GM21825 (cell line): Measurements from ENCODE around the gene FOXR1.
"Not testable (repeated sequence)": the region's sequence is repeated elsewhere in the genome, so short reads cannot be mapped to it uniquely, and the experiment has no call there.

ENCODE experiments used
- ATAC-seq: cut with Tn5 transposase; IDR thresholded peaks from one replicate; pipeline ENCODE4 v1.9.1; 2021; ENCODE audit warnings: mild to moderate bottlenecking, moderate library complexity; ENCODE audit not compliant: unreplicated experiment

Gene FOXR1

GRCh38 chr11:118939953-118940598, 31.5 kb upstream of the FOXR1 start:
- ATAC-seq, result no peak

GRCh38 chr11:118947091-118947490, 24.5 kb upstream of the FOXR1 start:
- no peak for ATAC-seq

GRCh38 chr11:118948000-118948399, 23.6 kb upstream of the FOXR1 start:
- ATAC-seq, result no peak

- ATAC-seq, result no peak
Observed at GRCh38 chr11:118953265-118953664, 18.3 kb upstream of the FOXR1 start.

GRCh38 chr11:118953976-118954375, 17.6 kb upstream of the FOXR1 start:
- ATAC-seq, result not testable (repeated sequence)

GRCh38 chr11:118956094-118956846, 15.3 kb upstream of the FOXR1 start, which contains the start of gene UPK2:
Gene UPK2, plus strand, starts transcription at chr11:118956298. Its CDS starts 53 bp downstream, at chr11:118956351.
- ATAC-seq, result peak; percentile 68

- ATAC-seq, result no peak
Observed at GRCh38 chr11:118956847-118957469, 14.6 kb upstream of the FOXR1 start.

- ATAC-seq, result no peak
Observed at GRCh38 chr11:118957549-118957948, 14.0 kb upstream of the FOXR1 start.

- no peak for ATAC-seq
Observed at GRCh38 chr11:118957968-118958367, 13.6 kb upstream of the FOXR1 start.

GRCh38 chr11:118958577-118958976, 13.0 kb upstream of the FOXR1 start:
- ATAC-seq, result no peak

GRCh38 chr11:118961189-118961588, 10.4 kb upstream of the FOXR1 start:
- ATAC-seq, result no peak

GRCh38 chr11:118961591-118961990, 10.0 kb upstream of the FOXR1 start:
- ATAC-seq, result no peak

GRCh38 chr11:118969508-118969907, 2.1 kb upstream of the FOXR1 start:
- not testable (repeated sequence) for ATAC-seq

- no peak for ATAC-seq
Observed at GRCh38 chr11:118973985-118974384, 2.4 kb downstream of the FOXR1 start.

- ATAC-seq, result no peak
Observed at GRCh38 chr11:118975771-118976709, 4.5 kb downstream of the FOXR1 start.

GRCh38 chr11:118979434-118979833, 7.9 kb downstream of the FOXR1 start:
- ATAC-seq, result no peak

GRCh38 chr11:118980191-118980881, 8.8 kb downstream of the FOXR1 start:
- ATAC-seq, result no peak

GRCh38 chr11:118984337-118984736, 12.8 kb downstream of the FOXR1 start:
- not testable (repeated sequence) for ATAC-seq

GRCh38 chr11:118984825-118985224, 13.3 kb downstream of the FOXR1 start:
- ATAC-seq, result no peak

- ATAC-seq, result no peak
Observed at GRCh38 chr11:118988280-118988679, 16.7 kb downstream of the FOXR1 start.
